ENCODE data around the gene PTGER2. TPM values are rescaled to one million over a fixed set of nuclear protein-coding genes. Genes with fewer than 3 reads are reported as not detected.

The PTGER2 gene
- total RNA-seq, 3 donors from 2014 or later (not counting 1 experiment from before 2014, with no cell fraction given) = 55.3 to 67.9 (median 60.6) TPM

- Histone ChIP-seq H3K4me3 (ENCODE audit: low read length) (no peak overlapping the region), H3K9me3 (ENCODE audit: control insufficient read depth, insufficient read depth, low read length) (no peaks in the 10 kb centered on the region), H3K4me1 (ENCODE audit: control insufficient read depth, insufficient read depth, low read length) (peaks cover 37% of the 10 kb centered on the region), H3K27me3 (ENCODE audit: control insufficient read depth, insufficient read depth, low read length) (no peaks in the 10 kb centered on the region), H3K27ac (ENCODE audit: low read length) (no peak overlapping the region), H3K36me3 (ENCODE audit: control insufficient read depth, insufficient read depth, low read length) (no peaks in the 10 kb centered on the region)
- Mint-ChIP-seq H3K27me3 (ENCODE audit: low read depth in 2 of 2) (no peaks in the 10 kb centered on the region), H3K9me3 (peaks cover 0 to 5% of the 10 kb centered on the region in 2 donors), H3K4me3 (no peak overlapping the region), H3K4me1 (peaks cover 62 to 65% of the 10 kb centered on the region in 2 donors), H3K27ac (peak overlapping the region; percentile 95), H3K36me3 (peaks cover 8% of the 10 kb centered on the region)
- no peak for ATAC-seq
- intact Hi-C loops (cut with micrococcal nuclease) = loop anchor here (10.0 kb wide), 1 partner anchor 51 kb away; no protein-coding TSS in a partner anchor
- TF ChIP-seq CTCF (IDR thresholded peaks at IDR 0.05) = no peak
- DNase-seq = no peak
Observed at GRCh38 chr14:52354242-52354641, 40.1 kb downstream of the PTGER2 start.

GRCh38 chr14:52355016-52355431, 40.9 kb downstream of the PTGER2 start:
- peaks cover 0 to 5% of the 10 kb centered on the region in 2 donors for H3K9me3 Mint-ChIP-seq
- H3K4me1 ChIP-seq (ENCODE audit: control insufficient read depth, insufficient read depth, low read length) = peaks cover 32% of the 10 kb centered on the region
- ATAC-seq = no peak
- no peaks in the 10 kb centered on the region for H3K27me3 Mint-ChIP-seq (ENCODE audit: low read depth in 2 of 2)
- DNase-seq = no peak
- H3K36me3 ChIP-seq (ENCODE audit: control insufficient read depth, insufficient read depth, low read length) = no peaks in the 10 kb centered on the region
- H3K4me3 Mint-ChIP-seq = peak overlapping the region; percentile 51
- H3K4me3 ChIP-seq (ENCODE audit: low read length) = no peak overlapping the region
- intact Hi-C loops (cut with micrococcal nuclease) = loop anchor here (10.0 kb wide), 1 partner anchor 50 kb away; no protein-coding TSS in a partner anchor
- H3K27ac ChIP-seq (ENCODE audit: low read length) = no peak overlapping the region
- peak overlapping the region; percentile 95 for H3K27ac Mint-ChIP-seq
- 54% methylated on average over 2 of the region's 2 CpGs for WGBS (ENCODE audit: insufficient coverage)
- H3K36me3 Mint-ChIP-seq = peaks cover 8% of the 10 kb centered on the region
- peaks cover 54 to 57% of the 10 kb centered on the region in 2 donors for H3K4me1 Mint-ChIP-seq
- H3K9me3 ChIP-seq (ENCODE audit: control insufficient read depth, insufficient read depth, low read length) = no peaks in the 10 kb centered on the region
- H3K27me3 ChIP-seq (ENCODE audit: control insufficient read depth, insufficient read depth, low read length) = no peaks in the 10 kb centered on the region
- TF ChIP-seq CTCF (IDR thresholded peaks at IDR 0.05) = no peak

GRCh38 chr14:52355526-52355925, 41.4 kb downstream of the PTGER2 start:
- H3K4me3 Mint-ChIP-seq = no peak overlapping the region
- ATAC-seq = no peak
- peaks cover 0 to 2% of the 10 kb centered on the region in 2 donors for H3K27me3 Mint-ChIP-seq (ENCODE audit: low read depth in 2 of 2)
- H3K27ac Mint-ChIP-seq = peak overlapping the region; percentile 95
- intact Hi-C loops (cut with micrococcal nuclease) = loop anchor here (10.0 kb wide), 1 partner anchor 49 kb away; no protein-coding TSS in a partner anchor
- H3K36me3 Mint-ChIP-seq = peaks cover 8% of the 10 kb centered on the region
- 75% methylated on average over 5 of the region's 5 CpGs for WGBS (ENCODE audit: insufficient coverage)
- no peak overlapping the region for H3K27ac ChIP-seq (ENCODE audit: low read length)
- no peak for TF ChIP-seq CTCF (IDR thresholded peaks at IDR 0.05)
- H3K4me3 ChIP-seq (ENCODE audit: low read length) = no peak overlapping the region
- H3K9me3 Mint-ChIP-seq = peaks cover 0 to 5% of the 10 kb centered on the region in 2 donors
- peaks cover 52% of the 10 kb centered on the region in 2 donors for H3K4me1 Mint-ChIP-seq
- peaks cover 27% of the 10 kb centered on the region for H3K4me1 ChIP-seq (ENCODE audit: control insufficient read depth, insufficient read depth, low read length)
- H3K9me3 ChIP-seq (ENCODE audit: control insufficient read depth, insufficient read depth, low read length) = no peaks in the 10 kb centered on the region
- no peaks in the 10 kb centered on the region for H3K27me3 ChIP-seq (ENCODE audit: control insufficient read depth, insufficient read depth, low read length)
- no peaks in the 10 kb centered on the region for H3K36me3 ChIP-seq (ENCODE audit: control insufficient read depth, insufficient read depth, low read length)
- no peak for DNase-seq

GRCh38 chr14:52356025-52356424, 41.9 kb downstream of the PTGER2 start:
- no peak overlapping the region for H3K4me3 Mint-ChIP-seq
- no peak for ATAC-seq
- no peak for TF ChIP-seq CTCF (IDR thresholded peaks at IDR 0.05)
- H3K36me3 Mint-ChIP-seq = peaks cover 8% of the 10 kb centered on the region
- peaks cover 0 to 5% of the 10 kb centered on the region in 2 donors for H3K9me3 Mint-ChIP-seq
- intact Hi-C loops (cut with micrococcal nuclease) = loop anchor here (10.0 kb wide), 1 partner anchor 49 kb away; no protein-coding TSS in a partner anchor
- H3K27me3 Mint-ChIP-seq (ENCODE audit: low read depth in 2 of 2) = peaks cover 0 to 3% of the 10 kb centered on the region in 2 donors
- no peaks in the 10 kb centered on the region for H3K27me3 ChIP-seq (ENCODE audit: control insufficient read depth, insufficient read depth, low read length)
- no peak for DNase-seq
- H3K27ac Mint-ChIP-seq = peak overlapping the region; percentile 95
- H3K27ac ChIP-seq (ENCODE audit: low read length) = no peak overlapping the region
- H3K36me3 ChIP-seq (ENCODE audit: control insufficient read depth, insufficient read depth, low read length) = no peaks in the 10 kb centered on the region
- H3K9me3 ChIP-seq (ENCODE audit: control insufficient read depth, insufficient read depth, low read length) = no peaks in the 10 kb centered on the region
- WGBS (ENCODE audit: insufficient coverage) = 90% methylated on average over 3 of the region's 3 CpGs
- no peak overlapping the region for H3K4me3 ChIP-seq (ENCODE audit: low read length)
- H3K4me1 Mint-ChIP-seq = peaks cover 47 to 50% of the 10 kb centered on the region in 2 donors
- peaks cover 22% of the 10 kb centered on the region for H3K4me1 ChIP-seq (ENCODE audit: control insufficient read depth, insufficient read depth, low read length)

Measured in natural killer cell (primary cell).